Gastrocnemius medialis (tissue), 4 donors: ENCODE measurements around the gene OR2AG1. TPM values are rescaled to one million over a fixed set of nuclear protein-coding genes. Genes with fewer than 3 reads are reported as not detected.

ENCODE experiments used
- ATAC-seq, 2 donors: fragments of 150-250 bp; one replicate each; pipeline ENCODE4 v1.9.1; 2016
- DNase-seq, 2 donors: peaks; one replicate each; pipeline ENCODE4 v3.0.0-alpha.2; 2019
- H3K27ac ChIP-seq, 4 donors: fragments of 200-600 bp; sonication (generic); 1 replicate in 1 of 4; 2 replicates in 3 of 4; pipeline ENCODE4 v1.5.1; 2016 to 2018; ENCODE audit warnings: mild to moderate bottlenecking in 2 of 4, moderate library complexity in 1 of 4
- H3K27me3 ChIP-seq, 3 donors: fragments of 200-600 bp; sonication (generic) in 2 of 3; 1 replicate in 1 of 3; 2 replicates in 2 of 3; pipeline versions ENCODE4 v1.5.1 to v1.6.0; 2016 to 2019; ENCODE audit warnings: mild to moderate bottlenecking in 1 of 3, moderate library complexity in 1 of 3
- H3K36me3 ChIP-seq, 2 donors: fragments of 200-600 bp; sonication (generic) in 1 of 2; one replicate each; pipeline ENCODE4 v1.5.1; 2017 to 2018
- H3K4me1 ChIP-seq, 2 donors: fragments of 200-600 bp; sonication (generic) in 1 of 2; one replicate each; pipeline ENCODE4 v1.5.1; 2016 to 2017; ENCODE audit warnings: mild to moderate bottlenecking in 2 of 2
- H3K4me3 ChIP-seq, 4 donors: fragments of 200-600 bp; sonication (generic) in 3 of 4; 1 replicate in 1 of 4; 2 replicates in 3 of 4; pipeline ENCODE4 v1.5.1; 2016 to 2019; ENCODE audit warnings: mild to moderate bottlenecking in 2 of 4
- H3K9me3 ChIP-seq, 3 donors: fragments of 200-600 bp; sonication (generic) in 2 of 3; 1 replicate in 1 of 3; 2 replicates in 2 of 3; pipeline ENCODE4 v1.5.1; 2016 to 2019
- CTCF ChIP-seq, 5 experiments: fragments of 450-650 bp in 3 of 5; fragments of 200-600 bp in 2 of 5; sonication (generic) in 2 of 5; IDR thresholded peaks in 4 of 5; conservative IDR thresholded peaks in 1 of 5; 1 replicate in 4 of 5; 2 replicates in 1 of 5; pipeline ENCODE4 v1.5.1; 2016 to 2019; ENCODE audit warnings: antibody characterized with exemption in 5 of 5, mild to moderate bottlenecking in 3 of 5, moderate library complexity in 3 of 5
- POLR2A ChIP-seq, 2 donors: fragments of 450-650 bp; IDR thresholded peaks; one replicate each; pipeline ENCODE4 v1.6.1; 2017; ENCODE audit warnings: antibody characterized with exemption in 2 of 2, mild to moderate bottlenecking in 2 of 2, moderate library complexity in 2 of 2
- in situ Hi-C, 4 donors: fragments of 200-750 bp; cut with MboI; loops; one replicate each; pipeline versions ENCODE4 v1.15.0 to v1.8.0; 2017; ENCODE audit warnings: low sequenced_read_pairs in 4 of 4
- intact Hi-C: fragments of 100-400 bp; cut with DNase I; formaldehyde crosslinking; loops from one replicate; pipeline ENCODE4 v1.15.1; 2023; ENCODE audit warnings: low total_unique reads
- total RNA-seq, 4 donors: library from RNA; depleted of rRNA; stranded (reverse); fragments of >200 nt; gene quantifications; one replicate each; pipeline versions ENCODE4 v1.1.0 to v1.2.3, GENCODE V29; 2016

OR2AG1 gene
- total RNA-seq, 4 donors from 2014 or later, result not detected

GRCh38 chr11:6828103-6828502, 45.3 kb downstream of the OR2AG1 start:
- no peak for TF ChIP-seq CTCF (IDR thresholded peaks at IDR 0.05 in 4 of 5, conservative IDR thresholded peaks at IDR 0.05 in 1 of 5)
- TF ChIP-seq POLR2A (IDR thresholded peaks at IDR 0.05), result no peak
- Histone ChIP-seq H3K36me3 (no peaks in the 10 kb centered on the region), H3K4me3 (no peak overlapping the region), H3K27me3 (no peaks in the 10 kb centered on the region), H3K9me3 (no peaks in the 10 kb centered on the region), H3K4me1 (no peaks in the 10 kb centered on the region), H3K27ac (no peak overlapping the region)
- in situ Hi-C loops (loop anchor here in 1 of 4 donors (25.0 kb wide), 1 partner anchor 109 kb away; the partner anchor contains the start of gene ZNF215), intact Hi-C loops (no loop called here)
- ATAC-seq (no peak), DNase-seq (no peak)

- Histone ChIP-seq H3K36me3 (no peaks in the 10 kb centered on the region), H3K9me3 (no peaks in the 10 kb centered on the region), H3K27me3 (no peaks in the 10 kb centered on the region), H3K4me3 (no peak overlapping the region), H3K27ac (no peak overlapping the region), H3K4me1 (no peaks in the 10 kb centered on the region)
- in situ Hi-C loops, result loop anchor here in 1 of 4 donors (25.0 kb wide), 1 partner anchor 104 kb away; the partner anchor contains the start of gene ZNF215
- ATAC-seq (no peak), DNase-seq (no peak)
- no peak for TF ChIP-seq POLR2A (IDR thresholded peaks at IDR 0.05)
- no peak for TF ChIP-seq CTCF (IDR thresholded peaks at IDR 0.05 in 4 of 5, conservative IDR thresholded peaks at IDR 0.05 in 1 of 5)
- intact Hi-C loops, result no loop called here
These were observed 50.5 kb downstream of the OR2AG1 start for GRCh38 chr11:6833356-6833755.

GRCh38 chr11:6834021-6834420, 51.2 kb downstream of the OR2AG1 start:
- intact Hi-C loops, result no loop called here
- DNase-seq (no peak), ATAC-seq (no peak)
- no peak overlapping the region for H3K4me3 ChIP-seq
- no peak overlapping the region for H3K27ac ChIP-seq
- H3K36me3 ChIP-seq, result no peaks in the 10 kb centered on the region
- H3K9me3 ChIP-seq, result no peaks in the 10 kb centered on the region
- no peaks in the 10 kb centered on the region for H3K27me3 ChIP-seq
- TF ChIP-seq CTCF (IDR thresholded peaks at IDR 0.05 in 4 of 5, conservative IDR thresholded peaks at IDR 0.05 in 1 of 5), result no peak
- no peak for TF ChIP-seq POLR2A (IDR thresholded peaks at IDR 0.05)
- no peaks in the 10 kb centered on the region for H3K4me1 ChIP-seq
- in situ Hi-C loops, result loop anchor here in 1 of 4 donors (25.0 kb wide), 1 partner anchor 103 kb away; the partner anchor contains the start of gene ZNF215

Other genes starting within 250 kb of the OR2AG1 start
- gene RRP8, start 179.4 kb upstream of the OR2AG1 start, total RNA-seq, result 10 to 100 TPM; 10.9 to 25.7 (median 14.9) TPM
- gene ILK, start 179.2 kb upstream of the OR2AG1 start, total RNA-seq, result 100 to 1,000 TPM in 1 of 4 donors, 10 to 100 TPM in 3; 48.3 to 113 (median 70.5) TPM
- 10 to 100 TPM; 49.8 to 77.8 (median 65.7) TPM for gene TAF10, start 170.8 kb upstream of the OR2AG1 start, total RNA-seq
- gene TPP1, start 163.6 kb upstream of the OR2AG1 start, total RNA-seq, result 10 to 100 TPM; 13.9 to 43.4 (median 19.6) TPM
- 1 to 10 TPM; 1.5 to 3.8 (median 2.8) TPM for gene DCHS1, start 127.2 kb upstream of the OR2AG1 start, total RNA-seq
- 10 to 100 TPM; 25.1 to 33.4 (median 27.7) TPM for gene MRPL17, start 99.7 kb upstream of the OR2AG1 start, total RNA-seq
- gene OR2AG2, start 11.0 kb upstream of the OR2AG1 start, total RNA-seq, result not detected
- under 1 TPM in 1 of 4 donors, not detected in 3; 0.20 TPM for gene OR6A2, start 16.7 kb downstream of the OR2AG1 start, total RNA-seq
- gene OR10A5, start 62.7 kb downstream of the OR2AG1 start, total RNA-seq, result not detected
- not detected for gene OR10A2, start 80.0 kb downstream of the OR2AG1 start, total RNA-seq
- not detected for gene OR10A4, start 93.6 kb downstream of the OR2AG1 start, total RNA-seq
- gene OR2D2, start 109.5 kb downstream of the OR2AG1 start, total RNA-seq, result not detected
- gene OR2D3, start 138.0 kb downstream of the OR2AG1 start, total RNA-seq, result not detected
- under 1 TPM in 3 of 4 donors, not detected in 1; 0.36 to 0.44 (median 0.39) TPM for gene ZNF215, start 143.4 kb downstream of the OR2AG1 start, total RNA-seq
- 1 to 10 TPM in 2 of 4 donors, under 1 TPM in 2; 0.75 to 2.0 (median 1.2) TPM for gene ZNF214, start 237.3 kb downstream of the OR2AG1 start, total RNA-seq
- gene NLRP14, start 237.5 kb downstream of the OR2AG1 start, total RNA-seq, result not detected